HCT116 (cell line): Measurements from ENCODE around the gene ERICH3. TPM values are rescaled to one million over a fixed set of nuclear protein-coding genes. Genes with fewer than 3 reads are reported as not detected.

ENCODE experiments used
- ATAC-seq: fragments of 200-7000 bp; cut with Tn5 transposase; 2 replicates; pipeline ENCODE4 v1.9.1; 2020; ENCODE audit warnings: mild to moderate bottlenecking, moderate library complexity
- BruUV-seq: library from RNA; stranded (reverse); fragments of 400-500 nt; replicated peaks from 2 replicates; lab custom pipeline; 2021; lab: Mats Ljungman, UMichigan
- CTCF ChIA-PET: fragments of 300-600 bp; sonication (Branson Sonifier 250); formaldehyde crosslinking; loops from one replicate; lab custom pipeline; 2021; ENCODE audit warnings: antibody characterized with exemption; lab: Charles Lee
- POLR2A ChIA-PET: fragments of 300-600, 350-600 bp; sonication (Branson Sonifier 250); formaldehyde crosslinking; loops from one replicate; lab custom pipeline; 2021; ENCODE audit warnings: antibody characterized with exemption; lab: Charles Lee
- RAD21 ChIA-PET, 2 experiments: fragments of 300-600 bp; sonication (Branson Sonifier 250); formaldehyde crosslinking; loops; one replicate each; lab custom pipeline; 2023; ENCODE audit warnings: low total read pairs in 2 of 2; ENCODE audit not compliant: uncharacterized antibody in 2 of 2, unreplicated experiment in 2 of 2, low non-redundant PET in 1 of 2; lab: Charles Lee
- DNase-seq: peaks from one replicate; pipeline ENCODE4 v3.0.0-alpha.2; 2010; ENCODE audit warnings: low read depth, low spot score
- H2AFZ ChIP-seq: fragments of 200-600 bp; shearing (Covaris generic), sonication (generic); 2 replicates; pipeline ENCODE4 v1.6.1; 2017; ENCODE audit warnings: low read depth, mixed run types, mixed read lengths, antibody characterized with exemption, low read length; ENCODE audit not compliant: poor library complexity, severe bottlenecking
- H3K27ac ChIP-seq: 2 replicates; pipeline ENCODE4 v1.5.1; 2012; ENCODE audit warnings: low read depth, low read length
- H3K27me3 ChIP-seq: fragments of 200-600 bp; sonication (generic); 2 replicates; pipeline ENCODE4 v1.6.1; 2016; ENCODE audit warnings: mixed run types, low read length, mixed read lengths; ENCODE audit not compliant: insufficient read depth
- H3K36me3 ChIP-seq, 2 experiments: fragments of 200-500 bp in 1 of 2; fragments of 200-600 bp in 1 of 2; sonication (Bioruptor generic) in 1 of 2; sonication (generic) in 1 of 2; 2 replicates each; pipeline versions ENCODE4 v1.5.1 to v1.6.1; 2014 to 2016; ENCODE audit warnings: low read length in 2 of 2, inconsistent platforms in 1 of 2, mixed read lengths in 1 of 2, mixed run types in 1 of 2; ENCODE audit not compliant: insufficient read depth in 2 of 2, control insufficient read depth in 1 of 2
- H3K4me1 ChIP-seq, 2 experiments: fragments of 200-600 bp in 1 of 2; sonication (generic) in 1 of 2; 2 replicates each; pipeline versions ENCODE4 v1.5.1 to v1.6.1; 2012 to 2017; ENCODE audit warnings: low read length in 2 of 2, inconsistent platforms in 1 of 2, mild to moderate bottlenecking in 1 of 2, mixed read lengths in 1 of 2, mixed run types in 1 of 2, moderate library complexity in 1 of 2; ENCODE audit not compliant: insufficient read depth in 2 of 2, control insufficient read depth in 1 of 2
- H3K4me2 ChIP-seq: fragments of 200-600 bp; sonication (generic); 2 replicates; pipeline ENCODE4 v1.6.1; 2017; ENCODE audit warnings: mixed run types, low read length, mixed read lengths
- H3K4me3 ChIP-seq, 2 experiments: fragments of 200-600 bp in 1 of 2; sonication (generic) in 1 of 2; replicated peaks in 1 of 2; 2 replicates each; pipeline ENCODE4 v1.5.1; 2011 to 2016; ENCODE audit warnings: low read length in 2 of 2, control low read depth in 1 of 2, low read depth in 1 of 2, mild to moderate bottlenecking in 1 of 2, mixed read lengths in 1 of 2, mixed run types in 1 of 2
- H3K79me2 ChIP-seq: fragments of 200-600 bp; sonication (generic); 2 replicates; pipeline ENCODE4 v1.6.1; 2017; ENCODE audit warnings: mild to moderate bottlenecking, mixed run types, low read length, moderate library complexity, mixed read lengths; ENCODE audit not compliant: insufficient read depth
- H3K9ac ChIP-seq: fragments of 200-600 bp; sonication (generic); 2 replicates; pipeline ENCODE4 v1.6.1; 2016; ENCODE audit warnings: low read length, mixed read lengths
- H3K9me2 ChIP-seq: fragments of 200-600 bp; sonication (generic), shearing (Covaris generic); 2 replicates; pipeline ENCODE4 v1.6.1; 2017; ENCODE audit warnings: mixed run types, mild to moderate bottlenecking, moderate library complexity; ENCODE audit not compliant: insufficient read depth
- H3K9me3 ChIP-seq, 2 experiments: fragments of 200-500 bp in 1 of 2; fragments of 200-600 bp in 1 of 2; sonication (Bioruptor generic) in 1 of 2; sonication (generic) in 1 of 2; 2 replicates each; pipeline ENCODE4 v1.6.1; 2014 to 2017; ENCODE audit warnings: low read length in 2 of 2, mixed read lengths in 2 of 2, inconsistent platforms in 1 of 2, low read depth in 1 of 2, mild to moderate bottlenecking in 1 of 2, mixed run types in 1 of 2, moderate library complexity in 1 of 2; ENCODE audit not compliant: control insufficient read depth in 1 of 2, insufficient read depth in 1 of 2
- H4K20me1 ChIP-seq: fragments of 200-600 bp; sonication (generic), shearing (Covaris generic); 2 replicates; pipeline ENCODE4 v1.6.1; 2017; ENCODE audit warnings: mixed run types, mild to moderate bottlenecking, moderate library complexity; ENCODE audit not compliant: insufficient read depth
- CEBPB ChIP-seq: IDR thresholded peaks from 2 replicates; pipeline ENCODE4 v1.6.1; 2012; ENCODE audit warnings: low read depth
- CTCF ChIP-seq, 3 experiments: fragments of 200-600 bp in 1 of 3; sonication (generic) in 1 of 3; IDR thresholded peaks in 2 of 3; conservative IDR thresholded peaks in 1 of 3; 2 replicates each; pipeline ENCODE4 v1.5.1; 2012 to 2017; ENCODE audit warnings: low read depth in 2 of 3, low read length in 2 of 3, antibody characterized with exemption in 1 of 3, borderline replicate concordance in 1 of 3, control low read depth in 1 of 3, mild to moderate bottlenecking in 1 of 3, mixed read lengths in 1 of 3, mixed run types in 1 of 3, moderate library complexity in 1 of 3; ENCODE audit not compliant: insufficient read depth in 1 of 3
- EGR1 ChIP-seq: IDR thresholded peaks from 2 replicates; pipeline ENCODE4 v1.6.1; 2012; ENCODE audit warnings: low read depth
- ELF1 ChIP-seq: IDR thresholded peaks from 2 replicates; pipeline ENCODE4 v1.6.1; 2012; ENCODE audit warnings: low read depth, borderline replicate concordance
- EZH2 ChIP-seq: fragments of 200-600 bp; sonication (generic); IDR thresholded peaks from 2 replicates; pipeline ENCODE4 v1.6.1; 2017; ENCODE audit warnings: antibody characterized with exemption, mixed run types
- FOSL1 ChIP-seq: IDR thresholded peaks from 2 replicates; pipeline ENCODE4 v1.6.1; 2012; ENCODE audit warnings: low read depth
- MAX ChIP-seq: IDR thresholded peaks from 2 replicates; pipeline ENCODE4 v1.6.1; 2012
- POLR2A ChIP-seq: IDR thresholded peaks from 2 replicates; pipeline ENCODE4 v1.7.0; 2011; ENCODE audit warnings: borderline replicate concordance; ENCODE audit not compliant: insufficient read depth, insufficient read length; ENCODE audit errors: extremely low read depth
- RAD21 ChIP-seq: IDR thresholded peaks from 2 replicates; pipeline ENCODE4 v1.6.1; 2012; ENCODE audit warnings: low read depth, mild to moderate bottlenecking
- SIN3A ChIP-seq: IDR thresholded peaks from 2 replicates; pipeline ENCODE4 v1.6.1; 2012; ENCODE audit warnings: low read depth
- SP1 ChIP-seq: IDR thresholded peaks from 2 replicates; pipeline ENCODE4 v1.6.1; 2012; ENCODE audit warnings: low read depth
- SRF ChIP-seq: IDR thresholded peaks from 2 replicates; pipeline ENCODE4 v1.6.1; 2012; ENCODE audit warnings: low read depth
- TCF7L2 ChIP-seq: IDR thresholded peaks from 2 replicates; pipeline ENCODE4 v1.7.0; 2011; ENCODE audit warnings: borderline replicate concordance, inconsistent platforms; ENCODE audit not compliant: insufficient read depth, insufficient read length; ENCODE audit errors: extremely low read depth
- YY1 ChIP-seq: IDR thresholded peaks from 2 replicates; pipeline ENCODE4 v1.6.1; 2011; ENCODE audit warnings: low read length, low read depth, moderate library complexity, mild to moderate bottlenecking; ENCODE audit not compliant: insufficient replicate concordance; ENCODE audit errors: extremely low read depth
- ZBTB33 ChIP-seq: IDR thresholded peaks from 2 replicates; pipeline ENCODE4 v1.6.1; 2011; ENCODE audit warnings: mild to moderate bottlenecking, low read length, moderate library complexity; ENCODE audit not compliant: insufficient replicate concordance; ENCODE audit errors: extremely low read depth
- ZFX ChIP-seq: fragments of 450-650 bp; IDR thresholded peaks from 2 replicates; pipeline ENCODE4 v1.6.1; 2017
- ZNF274 ChIP-seq: fragments of 200-500 bp; sonication (Bioruptor generic); IDR thresholded peaks from 2 replicates; pipeline ENCODE4 v1.6.1; 2014; ENCODE audit warnings: mild to moderate bottlenecking, low read depth, low read length, inconsistent platforms
- intact Hi-C: fragments of 100-400 bp; cut with micrococcal nuclease; formaldehyde crosslinking; loops from 2 replicates; pipeline ENCODE4 v1.10.0; 2022
- total RNA-seq: library from RNA; stranded (reverse); gene quantifications from one replicate; pipeline ENCODE4 v1.2.1, GENCODE V29; 2021; ENCODE audit not compliant: unreplicated experiment
- TF ChIP-seq, protein P1 (sequence below): IDR thresholded peaks from 2 replicates; pipeline ENCODE4 v1.6.1; 2012

ERICH3 gene
- total RNA-seq, 1 experiment from 2014 or later: not detected

- H2AFZ ChIP-seq: no peak overlapping the region
- ATAC-seq: no peak
- no peaks in the 10 kb centered on the region for H3K9me2 ChIP-seq
- H3K9ac ChIP-seq: no peak overlapping the region
- no peaks in the 10 kb centered on the region for H4K20me1 ChIP-seq
- intact Hi-C loops: no loop called here
- DNase-seq: no peak
- POLR2A ChIA-PET: no interaction called here
- no TSS peak for BruUV-seq
- TF ChIP-seq SRF (no peak), EGR1 (no peak), ELF1 (no peak), ZFX (no peak), EZH2 (no peak), RAD21 (no peak), CTCF (IDR thresholded peaks at IDR 0.05 in 2 of 3, conservative IDR thresholded peaks at IDR 0.05 in 1 of 3; ENCODE audit: borderline replicate concordance in 1 of 3, insufficient read depth in 1 of 3, low read depth in 2 of 3, low read length in 2 of 3) (no peak)
- no peaks in the 10 kb centered on the region for H3K4me1 ChIP-seq
- peaks cover 15% of the 10 kb centered on the region for H3K27me3 ChIP-seq
- no peaks in the 10 kb centered on the region for H3K36me3 ChIP-seq
- H3K4me2 ChIP-seq: no peak overlapping the region
- RAD21 ChIA-PET: no interaction called here
- no peaks in the 10 kb centered on the region for H3K79me2 ChIP-seq
- no peaks in the 10 kb centered on the region for H3K9me3 ChIP-seq
- H3K4me3 ChIP-seq: no peak overlapping the region
- no peak overlapping the region for H3K27ac ChIP-seq
- CTCF ChIA-PET: no interaction called here
These were observed 149.6 kb downstream of the ERICH3 start for GRCh38 chr1:74523873-74524480.

GRCh38 chr1:74522148-74522547 lies 151.4 kb downstream of the ERICH3 start:
- no TSS peak for BruUV-seq
- Histone ChIP-seq H3K9ac (no peak overlapping the region), H3K4me3 (no peak overlapping the region), H3K27me3 (peaks cover 15% of the 10 kb centered on the region), H3K9me3 (no peaks in the 10 kb centered on the region), H3K36me3 (no peaks in the 10 kb centered on the region), H3K27ac (no peak overlapping the region), H3K4me2 (no peak overlapping the region), H2AFZ (no peak overlapping the region), H3K4me1 (no peaks in the 10 kb centered on the region), H3K79me2 (no peaks in the 10 kb centered on the region), H3K9me2 (no peaks in the 10 kb centered on the region), H4K20me1 (no peaks in the 10 kb centered on the region)
- ChIA-PET CTCF (no interaction called here), POLR2A (no interaction called here), RAD21 (no interaction called here)
- ATAC-seq: no peak
- no peak for DNase-seq
- intact Hi-C loops: no loop called here
- TF ChIP-seq, protein P1, sequence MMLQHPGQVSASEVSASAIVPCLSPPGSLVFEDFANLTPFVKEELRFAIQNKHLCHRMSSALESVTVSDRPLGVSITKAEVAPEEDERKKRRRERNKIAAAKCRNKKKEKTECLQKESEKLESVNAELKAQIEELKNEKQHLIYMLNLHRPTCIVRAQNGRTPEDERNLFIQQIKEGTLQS: no peak
- no peak for TF ChIP-seq FOSL1
- no peak for TF ChIP-seq POLR2A
- TF ChIP-seq ZFX: no peak
- TF ChIP-seq SP1: no peak
- no peak for TF ChIP-seq ZBTB33
- TF ChIP-seq ELF1: no peak
- no peak for TF ChIP-seq ZNF274
- no peak for TF ChIP-seq MAX
- TF ChIP-seq YY1: no peak
- TF ChIP-seq EZH2: no peak
- no peak for TF ChIP-seq TCF7L2
- TF ChIP-seq SIN3A: no peak
- TF ChIP-seq CEBPB: no peak
- TF ChIP-seq SRF: no peak
